ENCODE data around the gene TBR1.

Gene TBR1

GRCh38 chr2:161407597-161407996, 8.5 kb upstream of the TBR1 start:
- Mint-ChIP-seq H3K9me3 (no peaks in the 10 kb centered on the region), H3K36me3 (ENCODE audit: low read depth) (peaks cover 16% of the 10 kb centered on the region), H3K27ac (no peak overlapping the region), H3K27me3 (ENCODE audit: low read depth, poor library complexity) (peaks cover 14% of the 10 kb centered on the region), H3K4me3 (no peak overlapping the region), H3K4me1 (no peaks in the 10 kb centered on the region)
- TF ChIP-seq, protein P1, sequence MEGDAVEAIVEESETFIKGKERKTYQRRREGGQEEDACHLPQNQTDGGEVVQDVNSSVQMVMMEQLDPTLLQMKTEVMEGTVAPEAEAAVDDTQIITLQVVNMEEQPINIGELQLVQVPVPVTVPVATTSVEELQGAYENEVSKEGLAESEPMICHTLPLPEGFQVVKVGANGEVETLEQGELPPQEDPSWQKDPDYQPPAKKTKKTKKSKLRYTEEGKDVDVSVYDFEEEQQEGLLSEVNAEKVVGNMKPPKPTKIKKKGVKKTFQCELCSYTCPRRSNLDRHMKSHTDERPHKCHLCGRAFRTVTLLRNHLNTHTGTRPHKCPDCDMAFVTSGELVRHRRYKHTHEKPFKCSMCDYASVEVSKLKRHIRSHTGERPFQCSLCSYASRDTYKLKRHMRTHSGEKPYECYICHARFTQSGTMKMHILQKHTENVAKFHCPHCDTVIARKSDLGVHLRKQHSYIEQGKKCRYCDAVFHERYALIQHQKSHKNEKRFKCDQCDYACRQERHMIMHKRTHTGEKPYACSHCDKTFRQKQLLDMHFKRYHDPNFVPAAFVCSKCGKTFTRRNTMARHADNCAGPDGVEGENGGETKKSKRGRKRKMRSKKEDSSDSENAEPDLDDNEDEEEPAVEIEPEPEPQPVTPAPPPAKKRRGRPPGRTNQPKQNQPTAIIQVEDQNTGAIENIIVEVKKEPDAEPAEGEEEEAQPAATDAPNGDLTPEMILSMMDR (IDR thresholded peaks at IDR 0.05) = no peak
- DNase-seq = no peak

GRCh38 chr2:161409308-161409907, 6.7 kb upstream of the TBR1 start:
- DNase-seq = no peak
- Mint-ChIP-seq H3K4me3 (no peak overlapping the region), H3K27ac (no peak overlapping the region), H3K9me3 (no peaks in the 10 kb centered on the region), H3K36me3 (ENCODE audit: low read depth) (peaks cover 12% of the 10 kb centered on the region), H3K27me3 (ENCODE audit: low read depth, poor library complexity) (peaks cover 32% of the 10 kb centered on the region), H3K4me1 (peaks cover 7% of the 10 kb centered on the region)
- TF ChIP-seq, protein P1 (IDR thresholded peaks at IDR 0.05) = no peak

GRCh38 chr2:161412346-161412745, 3.8 kb upstream of the TBR1 start:
- Mint-ChIP-seq H3K36me3 (ENCODE audit: low read depth) (peaks cover 12% of the 10 kb centered on the region), H3K27ac (no peak overlapping the region), H3K9me3 (no peaks in the 10 kb centered on the region), H3K4me3 (no peak overlapping the region), H3K27me3 (ENCODE audit: low read depth, poor library complexity) (peaks cover 61% of the 10 kb centered on the region), H3K4me1 (peaks cover 24% of the 10 kb centered on the region)
- TF ChIP-seq, protein P1 (IDR thresholded peaks at IDR 0.05) = no peak
- no peak for DNase-seq

DNA sequence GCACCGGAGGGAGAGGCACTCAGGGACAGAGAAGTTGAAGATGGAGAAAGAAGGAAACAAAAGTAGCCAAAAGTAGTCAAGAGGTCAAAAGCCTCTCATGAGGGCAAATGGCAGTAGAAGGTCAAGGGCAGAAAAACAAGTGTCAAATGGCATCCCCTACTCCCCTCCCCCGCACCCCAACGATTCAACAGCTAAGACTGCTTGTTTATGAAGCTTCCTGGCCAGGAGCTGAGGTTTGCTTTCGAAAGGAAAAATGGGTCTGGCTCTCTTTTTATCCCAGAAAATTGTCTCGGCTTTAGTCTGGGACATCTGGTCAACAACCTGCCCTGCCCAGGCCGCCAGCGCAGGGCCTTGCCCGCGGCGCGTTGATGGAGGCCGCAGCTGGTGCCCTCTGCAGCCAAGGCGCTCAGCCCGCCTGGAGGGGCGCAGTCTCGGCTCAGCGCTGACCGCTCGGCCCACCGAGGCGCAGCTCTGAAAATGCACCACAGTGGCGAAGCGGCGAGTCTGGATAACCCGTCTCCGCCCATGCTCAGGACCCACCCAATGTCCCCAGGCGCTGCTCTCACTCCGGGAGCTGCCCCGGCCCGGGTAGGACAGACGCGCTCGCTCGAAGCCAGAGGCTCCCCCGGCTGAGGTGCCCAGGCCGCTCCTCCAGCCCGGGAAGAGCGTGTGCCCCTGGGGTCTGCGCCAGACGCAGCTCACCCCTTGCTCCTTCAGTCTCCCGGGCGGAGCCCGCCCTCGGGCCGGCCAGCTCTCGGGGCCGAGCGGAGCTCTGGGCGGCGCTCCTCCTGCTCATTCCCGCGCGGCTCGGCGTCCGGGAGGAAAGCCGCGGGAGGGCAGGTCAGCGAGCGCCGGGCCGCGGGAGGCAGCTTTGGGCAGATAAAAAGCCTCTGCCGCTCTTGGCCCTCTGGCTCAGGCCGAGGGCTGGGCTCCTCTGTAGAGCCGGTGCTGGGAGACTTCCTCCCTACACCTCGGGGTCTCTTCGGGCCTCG, 1.8 kb upstream of the TBR1 start:
- Mint-ChIP-seq H3K4me1 (peaks cover 36% of the 10 kb centered on the region), H3K27ac (no peak overlapping the region), H3K27me3 (ENCODE audit: low read depth, poor library complexity) (peaks cover 81% of the 10 kb centered on the region), H3K36me3 (ENCODE audit: low read depth) (peaks cover 12% of the 10 kb centered on the region), H3K4me3 (peak overlapping the region; percentile 75), H3K9me3 (no peaks in the 10 kb centered on the region)
- TF ChIP-seq, protein P1 (IDR thresholded peaks at IDR 0.05) = no peak
- peak; percentile 67 for DNase-seq

- H3K4me3 Mint-ChIP-seq = peak overlapping the region; percentile 71
- peaks cover 91% of the 10 kb centered on the region for H3K27me3 Mint-ChIP-seq (ENCODE audit: low read depth, poor library complexity)
- H3K4me1 Mint-ChIP-seq = peaks cover 38% of the 10 kb centered on the region
- H3K9me3 Mint-ChIP-seq = peaks cover 1% of the 10 kb centered on the region
- peaks cover 12% of the 10 kb centered on the region for H3K36me3 Mint-ChIP-seq (ENCODE audit: low read depth)
- TF ChIP-seq, protein P1 (IDR thresholded peaks at IDR 0.05) = no peak
- DNase-seq = peak; percentile 5
- no peak overlapping the region for H3K27ac Mint-ChIP-seq
Observed at GRCh38 chr2:161415034-161415986, 787 bp upstream of the TBR1 start.
